Prostate gland (tissue), 2 donors: ENCODE data around the gene GON4L. TPM values are rescaled to one million over a fixed set of nuclear protein-coding genes. Genes with fewer than 3 reads are reported as not detected.

Experiments used
- DNase-seq: peaks from one replicate; pipeline ENCODE4 v3.0.0-alpha.2; 2019; ENCODE audit warnings: low spot score
- H3K27ac ChIP-seq, 2 donors: fragments of 200-600 bp; sonication (generic); 2 replicates each; pipeline ENCODE4 v1.5.1; 2017 to 2019
- H3K27me3 ChIP-seq: fragments of 200-600 bp; sonication (generic); replicated peaks from 2 replicates; pipeline ENCODE4 v1.5.1; 2019; ENCODE audit not compliant: insufficient read depth
- H3K36me3 ChIP-seq, 2 donors: fragments of 200-600 bp; sonication (generic); 1 replicate in 1 of 2; 2 replicates in 1 of 2; pipeline versions ENCODE4 v1.5.1 to v1.8.1; 2017 to 2019
- H3K4me1 ChIP-seq: fragments of 200-600 bp; sonication (generic); replicated peaks from 2 replicates; pipeline ENCODE4 v1.5.1; 2019
- H3K4me3 ChIP-seq, 2 donors: fragments of 200-600 bp; sonication (generic); 2 replicates each; pipeline ENCODE4 v1.5.1; 2017 to 2019
- H3K9me3 ChIP-seq: fragments of 200-600 bp; sonication (generic); 2 replicates; pipeline ENCODE4 v1.5.1; 2017
- POLR2A ChIP-seq: fragments of 450-650 bp; IDR thresholded peaks from one replicate; pipeline ENCODE4 v1.6.1; 2016; ENCODE audit warnings: antibody characterized with exemption, mild to moderate bottlenecking
- POLR2AphosphoS5 ChIP-seq: sonication (generic); formaldehyde crosslinking; IDR thresholded peaks from one replicate; pipeline ENCODE4 v1.6.1; 2017; ENCODE audit warnings: antibody characterized with exemption
- WGBS: methylation state at CpG from one replicate; pipeline ENCODE4 v1.1.5; 2018; 5-methylcytosine and 5-hydroxymethylcytosine counted together
- intact Hi-C: fragments of 100-400 bp; cut with DNase I; formaldehyde crosslinking; loops from one replicate; pipeline ENCODE4 v1.14.2; 2022
- total RNA-seq, 2 donors: library from RNA; depleted of rRNA; stranded (reverse); fragments of >200 nt; gene quantifications; one replicate each; pipeline ENCODE4 v1.1.0, GENCODE V29; 2016
- TF ChIP-seq, protein P1 (sequence below), 4 experiments: fragments of 200-600 bp in 2 of 4; fragments of 450-650 bp in 2 of 4; sonication (generic) in 2 of 4; IDR thresholded peaks; 1 replicate in 3 of 4; 2 replicates in 1 of 4; pipeline ENCODE4 v1.5.1; 2016 to 2019; ENCODE audit warnings: antibody characterized with exemption in 4 of 4, mild to moderate bottlenecking in 2 of 4, moderate library complexity in 2 of 4

Gene GON4L
- total RNA-seq, 2 donors from 2014 or later: 24.9 to 57.4 TPM

- Histone ChIP-seq H3K36me3 (no peaks in the 10 kb centered on the region), H3K27ac (no peak overlapping the region), H3K4me1 (no peaks in the 10 kb centered on the region), H3K4me3 (no peak overlapping the region), H3K9me3 (no peaks in the 10 kb centered on the region), H3K27me3 (no peaks in the 10 kb centered on the region)
- TF ChIP-seq, protein P1, sequence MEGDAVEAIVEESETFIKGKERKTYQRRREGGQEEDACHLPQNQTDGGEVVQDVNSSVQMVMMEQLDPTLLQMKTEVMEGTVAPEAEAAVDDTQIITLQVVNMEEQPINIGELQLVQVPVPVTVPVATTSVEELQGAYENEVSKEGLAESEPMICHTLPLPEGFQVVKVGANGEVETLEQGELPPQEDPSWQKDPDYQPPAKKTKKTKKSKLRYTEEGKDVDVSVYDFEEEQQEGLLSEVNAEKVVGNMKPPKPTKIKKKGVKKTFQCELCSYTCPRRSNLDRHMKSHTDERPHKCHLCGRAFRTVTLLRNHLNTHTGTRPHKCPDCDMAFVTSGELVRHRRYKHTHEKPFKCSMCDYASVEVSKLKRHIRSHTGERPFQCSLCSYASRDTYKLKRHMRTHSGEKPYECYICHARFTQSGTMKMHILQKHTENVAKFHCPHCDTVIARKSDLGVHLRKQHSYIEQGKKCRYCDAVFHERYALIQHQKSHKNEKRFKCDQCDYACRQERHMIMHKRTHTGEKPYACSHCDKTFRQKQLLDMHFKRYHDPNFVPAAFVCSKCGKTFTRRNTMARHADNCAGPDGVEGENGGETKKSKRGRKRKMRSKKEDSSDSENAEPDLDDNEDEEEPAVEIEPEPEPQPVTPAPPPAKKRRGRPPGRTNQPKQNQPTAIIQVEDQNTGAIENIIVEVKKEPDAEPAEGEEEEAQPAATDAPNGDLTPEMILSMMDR (IDR thresholded peaks at IDR 0.05): no peak
- no peak for TF ChIP-seq POLR2AphosphoS5
- TF ChIP-seq POLR2A: no peak
- WGBS: 95% methylated on average over 7 of the region's 7 CpGs
- intact Hi-C loops: no loop called here
- no peak for DNase-seq
Observed at GRCh38 chr1:155831279-155831976, 25.6 kb downstream of the GON4L start.

- Histone ChIP-seq H3K4me1 (no peaks in the 10 kb centered on the region), H3K36me3 (no peaks in the 10 kb centered on the region), H3K9me3 (no peaks in the 10 kb centered on the region), H3K27ac (no peak overlapping the region), H3K27me3 (no peaks in the 10 kb centered on the region), H3K4me3 (no peak overlapping the region)
- WGBS: 86% methylated on average over 4 of the region's 4 CpGs
- TF ChIP-seq, protein P1 (IDR thresholded peaks at IDR 0.05): no peak
- no peak for TF ChIP-seq POLR2A
- no peak for TF ChIP-seq POLR2AphosphoS5
- intact Hi-C loops: no loop called here
- DNase-seq: no peak
Observed at GRCh38 chr1:155827450-155827849, 29.6 kb downstream of the GON4L start.

DNA sequence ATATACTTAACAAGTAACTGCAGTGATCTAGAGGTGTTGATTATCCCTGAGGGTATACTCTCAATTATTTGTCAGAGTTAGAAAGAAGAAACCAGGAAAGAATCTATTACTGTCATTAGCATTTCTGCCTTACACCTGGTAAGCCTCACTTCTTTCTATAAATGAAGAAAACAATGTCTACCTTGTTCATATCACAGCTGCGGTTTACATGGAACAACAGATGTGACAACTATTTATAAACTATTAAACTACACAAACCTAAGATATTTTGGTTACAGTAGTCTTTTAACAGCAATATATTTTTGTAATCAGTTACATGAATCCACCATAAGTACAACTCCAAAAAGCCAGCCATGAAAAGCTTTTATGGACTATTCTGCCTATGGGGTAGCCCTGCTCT is 40.7 kb downstream of the GON4L start:
- TF ChIP-seq POLR2AphosphoS5: no peak
- TF ChIP-seq POLR2A: no peak
- TF ChIP-seq, protein P1 (IDR thresholded peaks at IDR 0.05): no peak
- no peak overlapping the region for H3K4me3 ChIP-seq
- H3K9me3 ChIP-seq: no peaks in the 10 kb centered on the region
- no peaks in the 10 kb centered on the region for H3K27me3 ChIP-seq
- peaks cover 0 to 5% of the 10 kb centered on the region in 2 donors for H3K36me3 ChIP-seq
- intact Hi-C loops: no loop called here
- H3K27ac ChIP-seq: no peak overlapping the region
- WGBS: 94% methylated on average over 1 of the region's 1 CpG
- DNase-seq: no peak
- H3K4me1 ChIP-seq: no peaks in the 10 kb centered on the region

DNA sequence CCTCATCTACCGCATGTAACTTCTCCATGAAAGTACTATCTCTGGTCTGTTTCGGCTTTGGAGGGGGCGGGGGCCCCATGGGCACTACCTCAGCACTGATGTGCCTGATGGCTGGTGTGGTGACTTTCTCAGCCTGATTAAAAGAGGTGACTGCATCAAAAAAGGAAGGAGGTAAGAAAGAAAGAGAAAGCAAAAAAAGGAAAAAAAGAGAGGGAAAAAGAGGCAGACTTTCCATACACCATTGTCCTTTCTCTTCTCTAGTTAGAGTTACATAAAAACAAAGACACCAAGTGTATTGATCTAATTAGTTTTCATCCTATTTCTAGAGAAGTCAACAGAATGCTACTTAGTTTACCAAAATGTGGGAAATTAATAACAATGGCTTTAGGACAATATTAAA is 43.3 kb downstream of the GON4L start:
- H3K4me3 ChIP-seq: no peak overlapping the region
- H3K36me3 ChIP-seq: peaks cover 0 to 5% of the 10 kb centered on the region in 2 donors
- 90% methylated on average over 3 of the region's 3 CpGs for WGBS
- no peak for DNase-seq
- intact Hi-C loops: no loop called here
- H3K4me1 ChIP-seq: no peaks in the 10 kb centered on the region
- TF ChIP-seq POLR2AphosphoS5 (no peak), POLR2A (no peak)
- TF ChIP-seq, protein P1 (IDR thresholded peaks at IDR 0.05): no peak
- no peak overlapping the region for H3K27ac ChIP-seq
- no peaks in the 10 kb centered on the region for H3K27me3 ChIP-seq
- H3K9me3 ChIP-seq: no peaks in the 10 kb centered on the region

DNA sequence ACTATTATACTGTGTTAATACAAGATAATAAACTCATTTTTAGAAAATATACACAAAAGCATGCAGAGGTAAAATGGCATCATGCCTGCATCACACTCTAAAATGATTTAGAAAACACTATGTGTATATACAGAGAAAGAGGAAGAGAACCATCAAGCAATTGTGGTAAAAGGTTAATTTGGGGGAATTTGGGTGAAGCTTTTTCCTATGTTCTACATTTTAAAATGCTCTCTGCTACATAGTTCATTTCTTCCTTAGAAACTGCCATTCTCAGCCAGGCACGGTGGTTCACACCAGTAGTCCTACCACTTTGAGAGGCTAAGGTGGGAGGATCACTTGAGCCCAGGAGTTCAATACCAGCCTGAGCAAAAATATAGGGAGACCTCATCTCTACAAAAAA is 44.1 kb downstream of the GON4L start:
- TF ChIP-seq POLR2AphosphoS5 (no peak), POLR2A (no peak)
- TF ChIP-seq, protein P1 (IDR thresholded peaks at IDR 0.05): no peak
- DNase-seq: no peak
- WGBS: 93% methylated on average over 1 of the region's 1 CpG
- Histone ChIP-seq H3K9me3 (no peaks in the 10 kb centered on the region), H3K4me3 (no peak overlapping the region), H3K4me1 (no peaks in the 10 kb centered on the region), H3K36me3 (peaks cover 0 to 5% of the 10 kb centered on the region in 2 donors), H3K27me3 (no peaks in the 10 kb centered on the region), H3K27ac (no peak overlapping the region)
- intact Hi-C loops: no loop called here
